Measurements from ENCODE around the gene HCFC1R1.

Gene HCFC1R1

GRCh38 chr16:3009568-3010390 is 14.0 kb downstream of the HCFC1R1 start:
- no peak for DNase-seq (ENCODE audit: low read depth)
- H3K4me3 ChIP-seq (ENCODE audit: control insufficient read depth, low read depth, low read length), result no peak overlapping the region
- no peak for TF ChIP-seq CTCF (IDR thresholded peaks at IDR 0.05; ENCODE audit: control insufficient read depth, insufficient read depth, low read depth, low read length, missing control alignments)

- no peak for DNase-seq (ENCODE audit: low read depth)
- no peak overlapping the region for H3K4me3 ChIP-seq (ENCODE audit: control insufficient read depth, low read depth, low read length)
- no peak for TF ChIP-seq CTCF (IDR thresholded peaks at IDR 0.05; ENCODE audit: control insufficient read depth, insufficient read depth, low read depth, low read length, missing control alignments)
Measured at GRCh38 chr16:3008690-3009037, 15.1 kb downstream of the HCFC1R1 start.

GRCh38 chr16:3007957-3008689 is 15.6 kb downstream of the HCFC1R1 start:
- no peak overlapping the region for H3K4me3 ChIP-seq (ENCODE audit: control insufficient read depth, low read depth, low read length)
- DNase-seq (ENCODE audit: low read depth), result no peak
- no peak for TF ChIP-seq CTCF (IDR thresholded peaks at IDR 0.05; ENCODE audit: control insufficient read depth, insufficient read depth, low read depth, low read length, missing control alignments)

GRCh38 chr16:3007059-3007956 is 16.4 kb downstream of the HCFC1R1 start:
- H3K4me3 ChIP-seq (ENCODE audit: control insufficient read depth, low read depth, low read length), result no peak overlapping the region
- no peak for TF ChIP-seq CTCF (IDR thresholded peaks at IDR 0.05; ENCODE audit: control insufficient read depth, insufficient read depth, low read depth, low read length, missing control alignments)
- no peak for DNase-seq (ENCODE audit: low read depth)

GRCh38 chr16:3004781-3005284 is 18.9 kb downstream of the HCFC1R1 start:
- no peak for DNase-seq (ENCODE audit: low read depth)
- H3K4me3 ChIP-seq (ENCODE audit: control insufficient read depth, low read depth, low read length), result peak overlapping the region; percentile 5; the same call in 1 of the 2 replicates
- TF ChIP-seq CTCF (IDR thresholded peaks at IDR 0.05; ENCODE audit: control insufficient read depth, insufficient read depth, low read depth, low read length, missing control alignments), result no peak

GRCh38 chr16:3004319-3004718 is 19.4 kb downstream of the HCFC1R1 start:
- no peak for DNase-seq (ENCODE audit: low read depth)
- H3K4me3 ChIP-seq (ENCODE audit: control insufficient read depth, low read depth, low read length), result no peak overlapping the region
- TF ChIP-seq CTCF (IDR thresholded peaks at IDR 0.05; ENCODE audit: control insufficient read depth, insufficient read depth, low read depth, low read length, missing control alignments), result no peak

All from AG09309 (cell line).